GM12878 (cell line): ENCODE data around the gene SKIDA1. TPM values are rescaled to one million over a fixed set of nuclear protein-coding genes. Genes with fewer than 3 reads are reported as not detected.
A peak's percentile ranks its signal among the peaks of the same experiment; 100 is the strongest.

Experiments used
- ASH2L ChIP-seq: fragments of 300-600, 200-600 bp; sonication (generic); IDR thresholded peaks from 2 replicates; pipeline ENCODE4 v1.6.1; 2017; ENCODE audit warnings: low read depth, mild to moderate bottlenecking, borderline replicate concordance
- BCL3 ChIP-seq: IDR thresholded peaks from 2 replicates; pipeline ENCODE4 v1.6.1; 2011; ENCODE audit warnings: borderline replicate concordance, low read depth, mild to moderate bottlenecking, moderate library complexity, low read length; ENCODE audit not compliant: insufficient read depth, poor library complexity, severe bottlenecking
- BCLAF1 ChIP-seq: fragments of 450-650 bp; IDR thresholded peaks from 2 replicates; pipeline ENCODE4 v1.6.1; 2017; ENCODE audit warnings: antibody characterized with exemption, mild to moderate bottlenecking, moderate library complexity
- CEBPB ChIP-seq, 2 experiments: fragments of 150-350 bp in 1 of 2; IDR thresholded peaks; 2 replicates each; pipeline ENCODE4 v1.6.1; 2012 to 2014; ENCODE audit warnings: low read depth in 2 of 2, low read length in 2 of 2, borderline replicate concordance in 1 of 2, inconsistent platforms in 1 of 2
- CREM ChIP-seq: IDR thresholded peaks from 2 replicates; pipeline ENCODE4 v1.6.1; 2014; ENCODE audit warnings: antibody characterized with exemption, low read depth
- EED ChIP-seq: sonication (generic); IDR thresholded peaks from 2 replicates; pipeline ENCODE4 v1.6.1; 2016; ENCODE audit warnings: antibody characterized with exemption, low read depth
- ESRRA ChIP-seq: IDR thresholded peaks from 2 replicates; pipeline ENCODE4 v1.6.1; 2012; ENCODE audit warnings: mild to moderate bottlenecking, low read length, improper control_type of control experiment
- GATAD2B ChIP-seq: fragments of 450-650 bp; conservative IDR thresholded peaks from 2 replicates; pipeline ENCODE4 v1.6.1; 2017; ENCODE audit warnings: low read depth, mild to moderate bottlenecking, moderate library complexity
- HSF1 ChIP-seq: fragments of 150-350 bp; IDR thresholded peaks from 2 replicates; pipeline ENCODE4 v1.6.1; 2014; ENCODE audit warnings: mild to moderate bottlenecking, low read depth, low read length
- LARP7 ChIP-seq: fragments of 450-650 bp; IDR thresholded peaks from 2 replicates; pipeline ENCODE4 v1.6.1; 2017; ENCODE audit warnings: mild to moderate bottlenecking
- NFXL1 ChIP-seq: fragments of 450-650 bp; IDR thresholded peaks from 2 replicates; pipeline ENCODE4 v1.6.1; 2017; ENCODE audit warnings: antibody characterized with exemption, mild to moderate bottlenecking, borderline replicate concordance
- PAX8 ChIP-seq: fragments of 450-650 bp; IDR thresholded peaks from 2 replicates; pipeline ENCODE4 v1.6.1; 2017; ENCODE audit warnings: mild to moderate bottlenecking, moderate library complexity
- POLR2A ChIP-seq: IDR thresholded peaks from 2 replicates; pipeline ENCODE4 v1.6.1; 2011; ENCODE audit warnings: low read depth, mild to moderate bottlenecking, low read length
- POLR2AphosphoS5 ChIP-seq: IDR thresholded peaks from 2 replicates; pipeline ENCODE4 v1.6.1; 2011; ENCODE audit warnings: mild to moderate bottlenecking, low read length, inconsistent platforms
- RUNX3 ChIP-seq: IDR thresholded peaks from 2 replicates; pipeline ENCODE4 v1.6.1; 2012; ENCODE audit warnings: low read length, inconsistent platforms
- SIN3A ChIP-seq: IDR thresholded peaks from 2 replicates; pipeline ENCODE4 v1.6.1; 2012; ENCODE audit warnings: low read depth, low read length, improper control_type of control experiment
- SMAD1 ChIP-seq: fragments of 450-650 bp; IDR thresholded peaks from 2 replicates; pipeline ENCODE4 v1.6.1; 2018; ENCODE audit warnings: mild to moderate bottlenecking, low read depth; ENCODE audit not compliant: partially characterized antibody
- SREBF2 ChIP-seq: IDR thresholded peaks from 2 replicates; pipeline ENCODE4 v1.6.1; 2012; ENCODE audit warnings: mild to moderate bottlenecking, low read length
- SRF ChIP-seq, 2 experiments: IDR thresholded peaks; 2 replicates each; pipeline ENCODE4 v1.6.1; 2011; ENCODE audit warnings: low read depth in 2 of 2, low read length in 2 of 2, mild to moderate bottlenecking in 1 of 2, moderate library complexity in 1 of 2
- STAT3 ChIP-seq: IDR thresholded peaks from 2 replicates; pipeline ENCODE4 v1.6.1; 2011; ENCODE audit warnings: low read depth, low read length, improper control_type of control experiment
- TAF1 ChIP-seq: IDR thresholded peaks from 2 replicates; pipeline ENCODE4 v1.6.1; 2011; ENCODE audit warnings: mild to moderate bottlenecking, low read depth, low read length, borderline replicate concordance
- USF1 ChIP-seq: IDR thresholded peaks from 2 replicates; pipeline ENCODE4 v1.6.1; 2011; ENCODE audit warnings: borderline replicate concordance, low read depth, mild to moderate bottlenecking, moderate library complexity, mixed read lengths, low read length; ENCODE audit not compliant: insufficient read depth; ENCODE audit errors: extremely low read length
- ZBED1 ChIP-seq: IDR thresholded peaks from 2 replicates; pipeline ENCODE4 v1.6.1; 2016; ENCODE audit warnings: borderline replicate concordance
- polyA plus RNA-seq, 11 experiments: library from polyadenylated mRNA; depleted of rRNA in 4 of 11; unstranded in 6 of 11; stranded (reverse) in 5 of 11; fragments of >200 nt; fragmentation: Nextera tagmentation in 4 of 11; fragmentation: Illumina TruSeq in 1 of 11; extraction: Ambion mirVana in 4 of 11; extraction: Trizol in 1 of 11; gene quantifications; 1 replicate in 1 of 11; 2 replicates in 10 of 11; pipeline versions ENCODE4 v1.2.1 to v1.2.3, GENCODE V29; 2011 to 2016; ENCODE audit warnings: inconsistent platforms in 2 of 11, missing spikeins in 2 of 11, low read depth in 1 of 11
- total RNA-seq, 4 experiments: library from RNA; depleted of rRNA in 3 of 4; stranded (reverse); fragments of >200 nt in 3 of 4; fragmentation: Illumina TruSeq in 1 of 4; extraction: Trizol in 1 of 4; gene quantifications; 2 replicates each; pipeline versions ENCODE4 v1.2.1 to v1.2.3, GENCODE V29; 2013 to 2021

The SKIDA1 gene
- total and polyA plus RNA-seq, 10 of the 15 experiments (the other 5 are each of a cell fraction or from before 2014, with no cell fraction given), result 0.05 to 0.90 (median 0.28) TPM

- TF ChIP-seq BCLAF1, result 0 out of 2 replicates have a peak, but pooled peaks have one; percentile 17
- no peak for TF ChIP-seq POLR2AphosphoS5
- TF ChIP-seq NFXL1, result no peak
- TF ChIP-seq GATAD2B, result peak; percentile 20; the same call in 1 of the 2 replicates
- TF ChIP-seq CREM, result no peak
- TF ChIP-seq LARP7, result peak; percentile 22; the same call in 1 of the 2 replicates
- TF ChIP-seq EED, result no peak
- TF ChIP-seq USF1, result no peak
- TF ChIP-seq SREBF2, result no peak
- no peak for TF ChIP-seq BCL3
- TF ChIP-seq ESRRA, result no peak
- no peak for TF ChIP-seq PAX8
- TF ChIP-seq STAT3, result no peak
- TF ChIP-seq TAF1, result no peak
- TF ChIP-seq POLR2A, result peak; percentile 43
- TF ChIP-seq SMAD1, result no peak
- no peak for TF ChIP-seq ZBED1
- TF ChIP-seq SIN3A, result no peak; the same call in 1 of the 2 replicates
- TF ChIP-seq ASH2L, result no peak
- TF ChIP-seq RUNX3, result 0 out of 2 replicates have a peak, but pooled peaks have one; percentile 1
- no peak for TF ChIP-seq SRF (IDR thresholded peaks at IDR 0.05; ENCODE audit: low read depth in 2 of 2, low read length in 2 of 2)
- no peak for TF ChIP-seq HSF1
- no peak for TF ChIP-seq CEBPB (IDR thresholded peaks at IDR 0.05; ENCODE audit: borderline replicate concordance in 1 of 2, low read depth in 2 of 2, low read length in 2 of 2)
These were observed 9.4 kb upstream of the SKIDA1 start (continued) for GRCh38 chr10:21534604-21535493.
